Vagina (tissue), 2 donors: Measurements from ENCODE around the gene PDLIM1.

Source experiments
- POLR2A ChIP-seq, 2 donors: fragments of 450-650 bp; IDR thresholded peaks; one replicate each; pipeline ENCODE4 v1.6.1; 2017; ENCODE audit warnings: antibody characterized with exemption in 2 of 2, mild to moderate bottlenecking in 2 of 2, moderate library complexity in 2 of 2
- TF ChIP-seq, protein P1 (sequence below), 3 experiments: fragments of 450-650 bp in 2 of 3; fragments of 200-600 bp in 1 of 3; sonication (generic) in 1 of 3; IDR thresholded peaks; one replicate each; pipeline ENCODE4 v1.5.1; 2017 to 2019; ENCODE audit warnings: antibody characterized with exemption in 3 of 3, mild to moderate bottlenecking in 2 of 3, moderate library complexity in 2 of 3

DNA sequence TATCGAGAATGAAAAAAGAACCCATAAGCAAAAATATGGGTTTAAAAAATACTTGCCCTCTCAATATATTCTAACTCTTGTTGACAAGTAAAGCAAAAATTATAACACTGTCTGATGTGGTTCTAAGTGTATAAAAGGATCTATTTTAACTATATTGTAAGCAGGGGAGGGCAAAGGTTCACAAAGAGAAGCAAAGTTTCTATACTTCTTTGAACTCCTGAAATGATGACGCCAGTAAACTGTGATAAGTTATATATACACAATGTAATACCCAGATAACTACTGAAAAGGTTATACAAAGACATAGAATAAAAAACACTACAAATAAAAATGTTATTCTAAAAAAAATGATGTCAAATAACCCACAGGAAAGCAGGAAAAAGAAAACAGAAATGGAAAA lies 37.1 kb downstream of the PDLIM1 start:
- TF ChIP-seq, protein P1, sequence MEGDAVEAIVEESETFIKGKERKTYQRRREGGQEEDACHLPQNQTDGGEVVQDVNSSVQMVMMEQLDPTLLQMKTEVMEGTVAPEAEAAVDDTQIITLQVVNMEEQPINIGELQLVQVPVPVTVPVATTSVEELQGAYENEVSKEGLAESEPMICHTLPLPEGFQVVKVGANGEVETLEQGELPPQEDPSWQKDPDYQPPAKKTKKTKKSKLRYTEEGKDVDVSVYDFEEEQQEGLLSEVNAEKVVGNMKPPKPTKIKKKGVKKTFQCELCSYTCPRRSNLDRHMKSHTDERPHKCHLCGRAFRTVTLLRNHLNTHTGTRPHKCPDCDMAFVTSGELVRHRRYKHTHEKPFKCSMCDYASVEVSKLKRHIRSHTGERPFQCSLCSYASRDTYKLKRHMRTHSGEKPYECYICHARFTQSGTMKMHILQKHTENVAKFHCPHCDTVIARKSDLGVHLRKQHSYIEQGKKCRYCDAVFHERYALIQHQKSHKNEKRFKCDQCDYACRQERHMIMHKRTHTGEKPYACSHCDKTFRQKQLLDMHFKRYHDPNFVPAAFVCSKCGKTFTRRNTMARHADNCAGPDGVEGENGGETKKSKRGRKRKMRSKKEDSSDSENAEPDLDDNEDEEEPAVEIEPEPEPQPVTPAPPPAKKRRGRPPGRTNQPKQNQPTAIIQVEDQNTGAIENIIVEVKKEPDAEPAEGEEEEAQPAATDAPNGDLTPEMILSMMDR (IDR thresholded peaks at IDR 0.05), result no peak
- TF ChIP-seq POLR2A (IDR thresholded peaks at IDR 0.05), result no peak
